ENCODE measurements around the gene CELF1. TPM values are rescaled to one million over a fixed set of nuclear protein-coding genes. Genes with fewer than 3 reads are reported as not detected.

Gene CELF1
- total and polyA plus RNA-seq, 12 donors, result 28.1 to 128 (median 101) TPM

DNA sequence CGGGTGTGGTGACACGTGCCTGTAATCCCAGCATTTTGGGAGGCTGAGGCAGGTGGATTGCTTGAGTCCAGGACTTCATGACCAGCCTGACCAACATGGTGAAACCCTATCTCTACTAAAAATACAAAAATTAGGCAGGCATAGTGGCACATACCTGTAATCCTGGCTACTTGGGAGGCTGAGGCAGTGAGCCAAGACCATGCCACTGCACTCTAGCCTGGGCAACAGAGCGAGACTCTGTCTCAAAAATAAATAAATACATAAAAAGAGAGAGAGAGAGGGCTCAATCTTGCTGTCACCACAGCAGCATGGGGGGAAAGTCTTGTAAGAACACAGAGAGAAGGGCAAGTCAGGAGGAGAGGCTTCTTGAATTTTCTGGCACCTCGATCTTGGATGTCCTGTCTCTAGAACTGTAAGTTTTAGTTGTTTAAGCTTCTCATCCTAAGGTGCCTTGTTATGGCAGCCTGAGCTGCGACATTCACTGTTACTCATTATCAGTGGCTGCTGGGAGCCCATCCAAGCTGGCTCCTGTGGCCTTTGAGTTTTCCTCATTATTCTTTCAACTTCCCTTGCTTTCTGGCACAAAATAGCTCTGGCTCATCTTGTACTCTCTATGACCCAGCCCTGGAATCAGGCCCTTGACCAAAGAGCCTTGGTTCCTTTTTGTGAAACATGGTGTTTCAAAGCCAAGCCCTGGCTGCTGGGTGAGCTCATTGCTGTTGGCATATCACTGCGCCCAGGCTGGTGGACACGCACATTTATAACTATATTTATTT lies 118.7 kb downstream of the CELF1 start:
- no peaks in the 10 kb centered on the region for H3K36me3 ChIP-seq (replicated peaks in 1 of 2)
- no peaks in the 10 kb centered on the region for H3K27me3 ChIP-seq
- TF ChIP-seq POLR2A (IDR thresholded peaks at IDR 0.05), result peak in 1 of 2 donors; percentile 66
- TF ChIP-seq, protein P1, sequence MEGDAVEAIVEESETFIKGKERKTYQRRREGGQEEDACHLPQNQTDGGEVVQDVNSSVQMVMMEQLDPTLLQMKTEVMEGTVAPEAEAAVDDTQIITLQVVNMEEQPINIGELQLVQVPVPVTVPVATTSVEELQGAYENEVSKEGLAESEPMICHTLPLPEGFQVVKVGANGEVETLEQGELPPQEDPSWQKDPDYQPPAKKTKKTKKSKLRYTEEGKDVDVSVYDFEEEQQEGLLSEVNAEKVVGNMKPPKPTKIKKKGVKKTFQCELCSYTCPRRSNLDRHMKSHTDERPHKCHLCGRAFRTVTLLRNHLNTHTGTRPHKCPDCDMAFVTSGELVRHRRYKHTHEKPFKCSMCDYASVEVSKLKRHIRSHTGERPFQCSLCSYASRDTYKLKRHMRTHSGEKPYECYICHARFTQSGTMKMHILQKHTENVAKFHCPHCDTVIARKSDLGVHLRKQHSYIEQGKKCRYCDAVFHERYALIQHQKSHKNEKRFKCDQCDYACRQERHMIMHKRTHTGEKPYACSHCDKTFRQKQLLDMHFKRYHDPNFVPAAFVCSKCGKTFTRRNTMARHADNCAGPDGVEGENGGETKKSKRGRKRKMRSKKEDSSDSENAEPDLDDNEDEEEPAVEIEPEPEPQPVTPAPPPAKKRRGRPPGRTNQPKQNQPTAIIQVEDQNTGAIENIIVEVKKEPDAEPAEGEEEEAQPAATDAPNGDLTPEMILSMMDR (IDR thresholded peaks at IDR 0.05), result no peak
- peaks cover 20 to 29% of the 10 kb centered on the region in 2 donors for H3K4me1 ChIP-seq (replicated peaks in 1 of 2)
- no peak overlapping the region for H3K4me3 ChIP-seq
- H3K9me3 ChIP-seq (replicated peaks in 1 of 3), result no peaks in the 10 kb centered on the region
- peak overlapping the region; percentile 52 to 93 (median 90) for H3K27ac ChIP-seq
- DNase-seq, result peak; percentile 82 to 96 (median 92)
- WGBS, 4 donors, result 47 to 54% (median 50%) methylated on average over 7 of the region's 7 CpGs
- intact Hi-C loops (cut with DNase I), result no loop called here

DNA sequence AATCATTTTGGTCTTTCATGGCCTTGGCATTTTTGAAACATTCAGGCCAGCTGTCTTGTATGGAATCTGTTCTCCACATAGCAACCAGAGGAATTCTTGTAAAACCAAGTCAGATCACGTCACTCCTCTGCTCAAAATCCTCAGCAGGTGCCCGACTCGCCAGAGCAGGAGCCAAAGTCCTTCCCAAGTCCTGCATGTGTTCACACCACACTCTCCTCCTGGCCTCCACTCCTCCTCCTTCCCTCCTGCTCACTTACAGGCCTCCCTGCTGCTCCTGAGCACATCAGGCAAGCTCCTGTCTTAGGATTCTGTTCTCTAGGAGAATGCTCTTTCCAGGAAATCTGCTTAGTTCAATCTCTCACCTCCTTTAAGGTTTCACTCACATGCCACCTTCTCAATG lies 119.8 kb downstream of the CELF1 start:
- WGBS, 4 donors, result 43 to 67% (median 55%) methylated on average over 3 of the region's 3 CpGs
- Histone ChIP-seq H3K27ac (peak overlapping the region; percentile 52 to 93 (median 90)), H3K9me3 (replicated peaks in 1 of 3) (no peaks in the 10 kb centered on the region), H3K27me3 (no peaks in the 10 kb centered on the region), H3K4me3 (no peak overlapping the region), H3K36me3 (replicated peaks in 1 of 2) (no peaks in the 10 kb centered on the region), H3K4me1 (replicated peaks in 1 of 2) (peaks cover 20 to 29% of the 10 kb centered on the region in 2 donors)
- peak in 3 of 7 donors; percentile 56 to 70 (median 60) for DNase-seq
- intact Hi-C loops (cut with DNase I), result no loop called here
- TF ChIP-seq POLR2A (IDR thresholded peaks at IDR 0.05), result peak in 1 of 2 donors; percentile 33
- TF ChIP-seq, protein P1 (IDR thresholded peaks at IDR 0.05), result no peak

DNA sequence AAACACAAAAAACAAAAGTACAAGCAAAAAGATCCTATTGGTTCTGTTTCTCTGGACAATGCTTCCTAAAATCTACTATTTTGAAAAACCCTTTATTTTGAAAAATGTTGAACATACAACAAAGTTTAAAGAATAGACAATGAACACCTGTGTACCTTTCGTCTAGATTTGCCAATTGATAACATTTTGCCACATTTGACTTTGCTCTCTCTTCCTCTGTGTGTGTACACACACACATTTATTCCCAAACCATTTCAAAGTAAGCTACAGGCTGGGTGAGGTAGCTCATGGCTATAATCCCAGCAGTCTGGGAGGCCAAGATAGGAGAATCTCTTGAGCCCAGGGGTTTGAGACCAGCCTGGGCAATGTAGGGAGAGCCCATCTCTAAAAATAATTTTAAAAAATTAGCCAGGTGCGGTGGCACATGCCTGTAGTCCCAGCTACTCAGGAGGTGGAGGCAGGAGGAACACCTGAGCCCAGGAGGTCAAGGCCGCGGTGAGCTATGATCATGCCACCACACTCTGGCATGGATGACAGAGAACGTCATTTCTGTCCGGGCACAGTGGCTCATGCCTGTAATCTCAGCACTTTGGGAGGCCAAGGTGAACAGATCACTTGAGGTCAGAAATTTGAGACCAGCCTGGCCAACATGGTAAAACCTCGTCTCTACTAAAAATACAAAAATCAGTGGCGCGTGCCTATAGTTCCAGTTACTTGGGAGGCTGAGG lies 121.4 kb downstream of the CELF1 start:
- TF ChIP-seq, protein P1 (IDR thresholded peaks at IDR 0.05), result no peak
- TF ChIP-seq POLR2A (IDR thresholded peaks at IDR 0.05), result no peak
- peak in 5 of 7 donors; percentile 72 to 82 (median 73) for DNase-seq
- Histone ChIP-seq H3K36me3 (replicated peaks in 1 of 2) (no peaks in the 10 kb centered on the region), H3K4me1 (replicated peaks in 1 of 2) (peaks cover 11 to 19% of the 10 kb centered on the region in 2 donors), H3K27me3 (no peaks in the 10 kb centered on the region), H3K27ac (peak overlapping the region in 4 of 5 donors; percentile 29 to 56 (median 54)), H3K4me3 (no peak overlapping the region), H3K9me3 (replicated peaks in 1 of 3) (no peaks in the 10 kb centered on the region)
- WGBS, 4 donors, result 63 to 79% (median 73%) methylated on average over 5 to 9 of the region's 9 CpGs
- intact Hi-C loops (cut with DNase I), result no loop called here

DNA sequence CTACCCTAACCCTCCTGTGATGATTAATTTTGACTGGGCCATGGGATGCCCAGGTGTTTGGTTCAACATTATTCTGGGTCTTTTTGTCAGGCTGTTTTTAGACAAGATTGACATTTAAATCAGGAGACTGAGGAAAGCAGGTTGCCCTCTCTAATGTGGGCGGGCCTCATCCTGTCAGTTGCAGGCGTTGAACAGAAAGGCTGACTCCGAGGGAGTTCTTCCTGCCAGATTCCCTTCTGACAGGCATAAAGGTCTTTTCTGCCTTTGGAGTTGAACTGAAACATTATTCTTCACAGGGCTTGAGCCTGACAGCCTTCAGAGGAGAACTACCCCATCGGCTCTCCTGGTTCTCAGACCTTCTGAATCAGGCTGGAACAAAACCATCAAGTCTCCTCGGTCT lies 122.4 kb downstream of the CELF1 start:
- Histone ChIP-seq H3K4me1 (replicated peaks in 1 of 2) (peaks cover 12 to 19% of the 10 kb centered on the region in 2 donors), H3K36me3 (replicated peaks in 1 of 2) (no peaks in the 10 kb centered on the region), H3K9me3 (replicated peaks in 1 of 3) (no peaks in the 10 kb centered on the region), H3K4me3 (no peak overlapping the region), H3K27me3 (no peaks in the 10 kb centered on the region), H3K27ac (no peak overlapping the region)
- TF ChIP-seq POLR2A (IDR thresholded peaks at IDR 0.05), result no peak
- TF ChIP-seq, protein P1 (IDR thresholded peaks at IDR 0.05), result no peak
- no peak for DNase-seq
- intact Hi-C loops (cut with DNase I), result no loop called here
- WGBS, 4 donors, result 49 to 69% (median 66%) methylated on average over 4 to 5 of the region's 5 CpGs

Measured in adrenal gland (tissue), 12 donors.